Measurements from ENCODE around the gene ABCA10. TPM values are rescaled to one million over a fixed set of nuclear protein-coding genes. Genes with fewer than 3 reads are reported as not detected.

The ABCA10 gene
- total RNA-seq, 2 donors from 2014 or later: 1.8 to 2.3 TPM

- TF ChIP-seq CTCF (IDR thresholded peaks at IDR 0.05): no peak
- Histone ChIP-seq H3K9me3 (no peaks in the 10 kb centered on the region), H3K36me3 (no peaks in the 10 kb centered on the region), H3K27ac (no peak overlapping the region), H3K4me1 (no peaks in the 10 kb centered on the region), H3K9ac (ENCODE audit: low read depth in 2 of 2, low read length in 2 of 2) (no peak overlapping the region), H3K27me3 (no peaks in the 10 kb centered on the region), H3K4me3 (no peak overlapping the region)
- no peak for DNase-seq
- intact Hi-C loops (cut with DNase I): no loop called here
These were observed 116.8 kb downstream of the ABCA10 start for GRCh38 chr17:69111794-69112193.

GRCh38 chr17:69105907-69106730 lies 122.5 kb downstream of the ABCA10 start:
- H3K4me3 ChIP-seq: no peak overlapping the region
- H3K4me1 ChIP-seq: no peaks in the 10 kb centered on the region
- no peaks in the 10 kb centered on the region for H3K9me3 ChIP-seq
- no peak for TF ChIP-seq CTCF (IDR thresholded peaks at IDR 0.05)
- no peaks in the 10 kb centered on the region for H3K27me3 ChIP-seq
- no peak overlapping the region for H3K9ac ChIP-seq (ENCODE audit: low read depth in 2 of 2, low read length in 2 of 2)
- no peak for DNase-seq
- intact Hi-C loops (cut with DNase I): no loop called here
- no peak overlapping the region for H3K27ac ChIP-seq
- H3K36me3 ChIP-seq: no peaks in the 10 kb centered on the region

GRCh38 chr17:69103557-69104233 lies 124.9 kb downstream of the ABCA10 start:
- DNase-seq: no peak
- no peak for TF ChIP-seq CTCF (IDR thresholded peaks at IDR 0.05)
- Histone ChIP-seq H3K36me3 (no peaks in the 10 kb centered on the region), H3K9me3 (no peaks in the 10 kb centered on the region), H3K4me1 (no peaks in the 10 kb centered on the region), H3K27me3 (no peaks in the 10 kb centered on the region), H3K4me3 (no peak overlapping the region), H3K27ac (no peak overlapping the region), H3K9ac (ENCODE audit: low read depth in 2 of 2, low read length in 2 of 2) (no peak overlapping the region)
- intact Hi-C loops (cut with DNase I): no loop called here

GRCh38 chr17:69098625-69099024 lies 130.0 kb downstream of the ABCA10 start:
- Histone ChIP-seq H3K9ac (ENCODE audit: low read depth in 2 of 2, low read length in 2 of 2) (no peak overlapping the region), H3K4me3 (no peak overlapping the region), H3K27ac (no peak overlapping the region), H3K27me3 (no peaks in the 10 kb centered on the region), H3K9me3 (no peaks in the 10 kb centered on the region), H3K4me1 (no peaks in the 10 kb centered on the region), H3K36me3 (no peaks in the 10 kb centered on the region)
- no peak for TF ChIP-seq CTCF (IDR thresholded peaks at IDR 0.05)
- DNase-seq: no peak
- intact Hi-C loops (cut with DNase I): no loop called here

Small RNA genes within 50 kb of the gene (microRNA-seq; reads per million reads assigned to microRNA genes)
- gene MIR4524A (not detected), gene MIR4524B (not detected)

Other genes starting within 250 kb of the ABCA10 start
- 1 to 10 TPM in 1 of 2 donors, under 1 TPM in 1; 0.54 to 2.5 TPM for gene ABCA9, start 167.9 kb downstream of the ABCA10 start, total RNA-seq
- gene ABCA6, start 86.9 kb downstream of the ABCA10 start, total RNA-seq: 1 to 10 TPM; 2.1 to 5.9 TPM
- gene ABCA5, start 98.3 kb upstream of the ABCA10 start, total RNA-seq: 10 to 100 TPM; 20.8 to 43.4 TPM
- 10 to 100 TPM; 59.0 to 83.3 TPM for gene MAP2K6, start 185.9 kb upstream of the ABCA10 start, total RNA-seq